GM19467 (cell line): ENCODE results near the gene CCNY.
"Not testable (repeated sequence)": the region's sequence is repeated elsewhere in the genome, so short reads cannot be mapped to it uniquely, and the experiment has no call there.

Source experiments
- ATAC-seq: cut with Tn5 transposase; IDR thresholded peaks from one replicate; pipeline ENCODE4 v1.9.1; 2021; ENCODE audit warnings: mild to moderate bottlenecking, moderate library complexity; ENCODE audit not compliant: unreplicated experiment

CCNY gene

DNA sequence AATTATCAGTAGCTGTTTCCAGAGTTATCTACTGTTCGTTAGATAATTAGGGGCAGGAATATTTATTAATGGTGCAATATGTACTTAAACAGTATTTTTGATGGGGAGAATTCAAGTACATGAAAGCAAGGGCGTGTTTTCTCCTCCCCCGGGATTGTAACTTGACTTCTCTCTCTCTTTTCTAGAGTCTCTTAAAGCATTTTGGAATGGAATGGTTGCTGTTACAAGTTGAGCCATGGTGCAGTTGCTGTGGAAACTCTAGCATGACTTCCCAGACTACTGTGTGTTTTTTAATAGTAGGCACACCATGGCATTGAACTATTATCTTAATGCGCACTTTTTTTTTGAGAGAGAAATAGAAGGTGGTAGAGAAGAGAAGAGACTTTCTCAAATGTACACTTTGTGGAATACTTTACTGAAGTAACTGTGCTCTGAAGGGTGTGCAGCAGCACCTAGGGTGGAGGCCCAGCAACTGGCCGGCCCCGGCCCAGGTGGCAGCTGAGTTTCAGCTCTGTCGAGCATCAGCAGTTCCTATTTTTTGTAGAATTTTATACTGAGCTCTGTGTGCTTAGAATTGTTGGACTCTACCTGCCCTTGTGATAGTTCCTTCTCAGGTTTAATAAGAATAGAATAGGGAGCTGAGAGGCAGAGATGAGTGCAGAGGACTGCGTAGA is 64.4 kb downstream of the CCNY start:
- no peak for ATAC-seq

DNA sequence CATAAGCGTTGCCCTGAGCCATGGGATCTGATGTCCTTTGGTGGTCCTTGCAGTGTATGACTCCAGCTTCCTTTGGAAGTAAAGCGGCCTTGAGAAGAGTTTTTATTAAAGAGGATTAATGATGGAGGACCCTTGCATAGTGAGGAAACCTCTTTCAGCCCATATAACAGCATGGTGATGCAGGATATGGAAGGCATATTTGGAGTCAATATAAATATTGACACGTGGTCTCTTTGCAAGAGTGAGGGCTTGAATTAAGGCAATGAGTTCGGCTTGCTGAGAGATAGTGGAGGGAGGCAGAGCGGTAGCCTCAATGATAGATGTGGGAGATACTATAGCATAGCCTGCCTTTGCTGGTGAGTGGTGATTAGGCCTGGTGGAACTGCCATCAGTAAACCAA is 67.2 kb downstream of the CCNY start:
- ATAC-seq = not testable (repeated sequence)

GRCh38 chr10:35404077-35404476 is 67.8 kb downstream of the CCNY start:
- ATAC-seq = not testable (repeated sequence)

GRCh38 chr10:35406003-35406630 is 69.8 kb downstream of the CCNY start:
- not testable (repeated sequence) for ATAC-seq

DNA sequence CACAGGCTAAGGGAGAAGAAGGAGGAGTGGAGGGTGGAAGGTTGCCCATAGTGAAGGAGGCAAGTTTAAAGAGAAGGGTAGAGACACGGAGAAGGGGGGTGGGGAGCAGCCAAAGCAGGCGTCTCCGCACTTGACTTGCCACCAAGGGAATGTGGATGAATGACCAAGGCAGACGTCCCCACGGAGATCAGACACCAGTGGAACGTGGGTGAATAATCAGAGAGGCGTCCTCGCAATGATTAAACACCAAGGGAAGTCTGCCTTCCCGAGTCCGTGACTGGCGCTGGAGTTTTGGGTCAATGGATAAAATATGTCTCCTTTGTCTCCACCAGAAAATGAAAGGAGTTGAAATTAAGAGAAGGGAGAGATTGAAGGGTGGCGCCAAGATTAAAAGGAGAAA is 71.4 kb downstream of the CCNY start:
- not testable (repeated sequence) for ATAC-seq

- no peak for ATAC-seq
These were observed 72.8 kb downstream of the CCNY start for GRCh38 chr10:35409094-35409582.

DNA sequence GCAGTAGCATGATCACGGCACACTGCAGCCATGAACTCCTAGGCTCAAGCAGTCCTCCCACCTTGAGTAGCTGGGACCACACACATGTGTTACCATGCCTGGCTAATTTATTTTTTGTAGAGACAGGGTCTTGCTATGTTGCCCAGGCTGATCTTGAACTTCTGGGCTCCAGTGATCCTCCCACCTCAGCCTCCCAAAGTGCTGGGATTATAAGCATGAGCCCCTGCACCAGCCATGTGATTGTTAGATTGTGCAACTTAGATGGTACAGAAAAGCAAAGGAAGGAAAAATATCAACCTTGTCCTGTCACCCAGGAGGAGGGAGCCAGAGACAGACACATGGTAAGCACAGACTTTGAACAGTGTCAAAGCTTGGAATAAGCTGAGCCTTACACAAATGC is 73.5 kb downstream of the CCNY start:
- ATAC-seq = no peak

GRCh38 chr10:35412003-35412723 is 75.9 kb downstream of the CCNY start:
- no peak for ATAC-seq

- no peak for ATAC-seq
These were observed 76.7 kb downstream of the CCNY start for GRCh38 chr10:35412900-35413491.

DNA sequence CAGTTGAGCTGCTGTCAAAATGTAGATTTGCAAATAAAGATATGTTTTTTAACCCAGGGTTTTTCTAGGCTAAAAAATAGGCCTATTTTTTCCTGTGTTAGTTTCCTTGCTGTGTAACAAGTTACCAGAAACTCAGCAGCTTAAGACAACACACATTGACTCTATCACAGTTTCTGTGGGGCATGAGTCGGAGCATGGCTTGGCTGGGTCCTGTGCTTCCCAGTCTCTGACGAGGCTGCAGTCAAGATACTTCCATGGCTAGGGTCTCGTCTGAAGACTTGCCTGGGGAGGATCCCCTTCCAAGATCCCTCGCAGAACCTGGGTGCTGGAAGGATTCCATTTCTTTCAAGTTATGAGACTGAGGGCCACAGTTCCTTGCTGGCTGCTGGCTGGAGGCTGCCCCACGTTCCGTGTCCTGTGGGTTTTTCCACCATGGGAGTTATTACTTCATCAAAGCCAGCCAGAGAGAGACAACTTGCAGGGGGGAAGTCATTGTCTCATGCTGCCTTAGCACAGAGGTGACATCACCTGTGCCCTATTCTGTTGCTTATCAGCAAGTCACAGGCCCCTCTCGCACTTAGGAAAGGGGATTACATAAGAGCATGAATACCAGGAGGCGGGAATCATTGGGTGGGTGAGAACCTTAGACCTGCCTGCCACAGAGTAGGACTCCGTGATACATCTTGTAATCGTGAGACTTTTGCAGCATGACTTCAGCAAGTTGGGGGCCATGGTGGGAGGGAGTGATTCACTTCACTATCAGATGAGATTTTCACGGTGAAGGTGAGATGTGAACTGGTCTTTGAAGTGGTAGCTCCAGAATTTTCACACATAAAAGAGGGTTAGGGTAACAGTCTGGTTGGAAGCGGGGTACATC is 77.9 kb downstream of the CCNY start:
- no peak for ATAC-seq

DNA sequence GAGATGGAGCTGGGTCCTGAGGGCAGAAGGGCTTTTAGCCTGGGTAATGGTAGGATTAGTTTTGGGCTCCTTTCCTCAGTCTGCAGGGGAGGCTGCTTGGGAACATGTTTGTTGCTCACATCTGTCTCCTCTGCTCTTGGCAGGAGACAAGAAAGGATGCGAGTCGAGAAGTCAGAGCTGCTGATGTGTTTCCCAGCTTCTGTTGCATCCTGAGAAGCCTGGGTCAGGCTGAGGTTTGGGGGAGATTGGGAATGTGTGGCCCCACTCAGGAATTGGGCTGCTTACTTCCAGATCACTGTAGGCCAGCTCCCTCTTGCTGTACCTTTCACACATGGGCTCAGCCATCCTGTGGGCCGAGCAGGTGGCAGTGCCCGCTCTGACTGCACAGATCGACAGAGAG is 79.2 kb downstream of the CCNY start:
- no peak for ATAC-seq

GRCh38 chr10:35416619-35417312 is 80.5 kb downstream of the CCNY start:
- no peak for ATAC-seq

GRCh38 chr10:35417313-35417625 is 81.0 kb downstream of the CCNY start:
- ATAC-seq = no peak

DNA sequence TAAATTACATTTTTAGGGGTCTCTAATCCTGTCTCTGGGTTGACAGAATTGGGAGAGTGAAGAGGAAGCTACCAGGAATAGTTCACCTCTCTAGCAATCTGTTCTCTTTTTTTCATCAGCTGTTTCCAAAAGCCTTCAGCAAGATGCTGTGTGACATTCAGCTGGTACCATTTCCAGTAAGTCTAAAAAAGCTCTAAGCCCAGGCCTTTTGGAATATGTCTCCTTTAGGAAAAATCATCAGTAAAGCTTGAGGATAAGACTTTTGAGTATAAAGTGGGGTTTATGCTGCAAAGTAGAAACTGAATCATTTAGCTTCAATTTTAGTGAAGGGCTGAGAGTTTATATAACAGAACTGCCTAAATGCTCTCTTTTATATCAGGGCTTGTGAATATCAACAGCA is 81.5 kb downstream of the CCNY start:
- ATAC-seq = no peak

DNA sequence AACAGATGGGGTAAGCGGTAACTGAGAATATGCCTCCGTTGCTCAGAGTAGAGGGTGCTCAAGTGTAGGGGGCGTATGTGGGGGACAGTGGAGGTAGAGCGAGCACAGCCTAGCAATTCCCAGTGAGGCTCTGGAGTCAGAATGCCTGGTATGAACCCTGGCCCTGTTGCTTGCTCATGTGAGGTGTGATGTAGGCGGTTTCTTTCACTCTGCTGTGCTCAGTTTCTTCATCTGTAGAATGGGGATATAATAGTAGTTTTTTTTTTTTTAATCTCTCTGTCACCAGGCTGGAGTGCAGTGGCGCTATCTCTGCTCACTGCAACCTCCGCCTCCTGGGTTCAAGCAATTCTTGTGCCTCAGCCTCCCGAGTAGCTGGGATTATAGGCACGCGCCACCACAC is 82.3 kb downstream of the CCNY start:
- ATAC-seq = not testable (repeated sequence)

DNA sequence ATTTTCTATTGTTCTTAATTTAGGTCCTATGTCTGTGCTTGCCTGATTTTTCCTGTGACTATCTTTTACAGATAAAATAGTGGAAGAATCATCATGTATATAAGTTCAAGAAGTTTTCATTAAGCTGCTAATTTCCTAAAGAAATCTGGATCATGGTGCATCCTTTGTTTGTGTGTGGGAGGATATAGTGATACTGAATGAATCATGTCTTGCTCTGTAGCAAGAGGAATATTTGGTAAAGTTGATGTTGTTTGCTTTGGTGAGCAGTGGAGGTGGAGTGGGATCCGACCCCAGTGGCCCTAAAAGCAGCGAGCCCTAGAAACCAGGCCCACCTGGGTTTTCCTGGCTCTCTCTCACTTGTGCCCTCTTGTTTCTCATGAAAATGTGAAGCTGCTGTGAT is 83.7 kb downstream of the CCNY start:
- no peak for ATAC-seq

DNA sequence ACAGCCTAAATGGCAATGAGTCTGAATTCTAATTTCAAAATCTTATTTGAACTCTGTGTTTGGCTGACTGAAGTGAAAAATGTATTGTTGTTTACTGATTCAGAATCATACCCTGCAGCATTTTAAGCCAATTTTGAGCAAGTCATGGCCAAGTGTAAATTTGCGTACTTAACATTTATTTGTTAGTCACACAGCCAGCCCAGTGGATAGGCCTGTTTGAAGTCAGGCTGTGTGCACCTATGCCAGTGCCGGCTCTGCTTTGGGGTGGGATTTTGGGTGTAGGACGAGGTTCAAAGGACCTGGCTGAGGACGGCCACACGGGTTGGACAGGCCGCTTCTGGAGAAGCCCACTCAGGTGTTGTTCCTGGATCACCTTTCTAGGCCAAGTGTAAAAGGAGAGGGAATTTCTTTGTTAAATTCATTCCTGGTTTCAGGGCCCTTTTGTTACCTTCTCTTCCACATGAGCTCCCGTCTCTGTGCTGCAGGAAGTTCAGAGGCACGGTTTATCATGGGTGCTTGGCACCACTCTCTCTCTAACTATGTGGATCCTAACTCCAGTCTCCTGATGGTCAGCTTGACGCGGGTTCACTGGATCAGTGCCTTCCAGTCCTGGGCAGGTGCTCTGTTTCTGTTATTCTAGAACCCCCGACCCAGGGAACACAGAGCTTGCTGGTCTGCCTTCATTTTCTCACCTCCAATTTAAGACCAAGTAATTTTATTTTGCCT is 84.7 kb downstream of the CCNY start:
- no peak for ATAC-seq

- no peak for ATAC-seq
These were observed 85.4 kb downstream of the CCNY start for GRCh38 chr10:35421553-35422178.

- no peak for ATAC-seq
These were observed 85.9 kb downstream of the CCNY start for GRCh38 chr10:35422228-35422627.
